Spinal cord (tissue), 10 donors: Measurements from ENCODE around the gene PSMC4. TPM values are rescaled to one million over a fixed set of nuclear protein-coding genes. Genes with fewer than 3 reads are reported as not detected.

Experiments
- DNase-seq, 6 donors: peaks; one replicate each; pipeline versions ENCODE4 v3.0.0 to v3.0.0-alpha.2; 2013 to 2015; ENCODE audit warnings: low spot score in 6 of 6, low read depth in 4 of 6
- H3K27ac ChIP-seq: one replicate; pipeline ENCODE4 v1.5.1; 2013; ENCODE audit warnings: low read depth, low read length, control low read depth
- H3K27me3 ChIP-seq: one replicate; pipeline ENCODE4 v1.6.1; 2013; ENCODE audit warnings: low read length; ENCODE audit not compliant: control insufficient read depth, insufficient read depth
- H3K36me3 ChIP-seq: one replicate; pipeline ENCODE4 v1.6.1; 2013; ENCODE audit warnings: low read length; ENCODE audit not compliant: control insufficient read depth, insufficient read depth
- H3K4me1 ChIP-seq: one replicate; pipeline ENCODE4 v1.6.1; 2013; ENCODE audit warnings: low read length; ENCODE audit not compliant: control insufficient read depth, insufficient read depth
- H3K4me3 ChIP-seq: one replicate; pipeline ENCODE4 v1.5.1; 2013; ENCODE audit warnings: low read depth, low read length, control low read depth
- H3K9me3 ChIP-seq: one replicate; pipeline ENCODE4 v1.6.1; 2013; ENCODE audit warnings: low read length; ENCODE audit not compliant: control insufficient read depth, insufficient read depth
- WGBS: methylation state at CpG from one replicate; pipeline ENCODE4 v1.1.5; 2013; ENCODE audit warnings: missing lambda C conversion rate; ENCODE audit not compliant: insufficient coverage; 5-methylcytosine and 5-hydroxymethylcytosine counted together
- polyA plus RNA-seq, 2 donors: library from polyadenylated mRNA; unstranded; fragments of 120-200 nt; gene quantifications; one replicate each; pipeline ENCODE4 v1.2.1, GENCODE V29; 2013; ENCODE audit not compliant: insufficient read length in 2 of 2
- total RNA-seq, 2 donors: library from RNA; depleted of rRNA in 1 of 2; stranded (reverse); fragments of 120-200 nt in 1 of 2; fragments of >200 nt in 1 of 2; gene quantifications; one replicate each; pipeline versions ENCODE4 v1.2.3 to v1.2.4, GENCODE V29; 2013 to 2014
- donor health status: healthy.

PSMC4 gene
- total and polyA plus RNA-seq, 4 donors, result 80.9 to 106 (median 97.1) TPM

DNA sequence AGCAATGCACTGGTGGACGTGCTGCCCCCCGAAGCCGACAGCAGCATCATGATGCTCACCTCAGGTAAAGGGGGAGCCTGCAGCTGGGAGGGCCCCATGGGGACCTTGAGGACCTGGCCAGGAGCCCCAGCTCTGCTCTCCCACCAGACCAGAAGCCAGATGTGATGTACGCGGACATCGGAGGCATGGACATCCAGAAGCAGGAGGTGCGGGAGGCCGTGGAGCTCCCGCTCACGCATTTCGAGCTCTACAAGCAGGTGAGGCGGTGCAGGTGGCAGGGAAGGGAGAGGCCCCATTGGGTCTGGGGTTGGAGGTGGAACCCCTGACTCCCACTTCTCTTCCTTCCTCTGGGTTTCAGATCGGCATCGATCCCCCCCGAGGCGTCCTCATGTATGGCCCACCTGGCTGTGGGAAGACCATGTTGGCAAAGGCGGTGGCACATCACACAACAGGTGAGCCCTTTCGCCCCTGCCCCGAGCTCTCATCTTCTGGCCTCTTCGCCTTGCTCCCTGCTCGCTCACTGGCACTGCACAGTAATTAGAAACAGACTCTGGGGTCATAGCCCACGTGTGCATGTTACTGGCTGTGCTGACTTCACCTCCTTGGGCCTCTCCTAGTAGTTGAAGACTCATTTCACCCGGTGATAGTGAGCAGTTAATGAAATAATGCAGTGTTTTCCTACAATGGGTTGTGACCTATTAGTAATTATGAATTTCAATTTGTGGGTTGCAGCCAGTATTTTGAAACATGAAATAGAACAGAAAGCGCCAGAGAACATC lies 3.6 kb downstream of the PSMC4 start:
- H3K4me3 ChIP-seq, result no peak overlapping the region
- H3K4me1 ChIP-seq, result peaks cover 13% of the 10 kb centered on the region
- H3K27me3 ChIP-seq, result no peaks in the 10 kb centered on the region
- WGBS, result 98% methylated on average over 17 of the region's 24 CpGs
- no peak overlapping the region for H3K27ac ChIP-seq
- no peak for DNase-seq
- H3K36me3 ChIP-seq, result peaks cover 54% of the 10 kb centered on the region
- H3K9me3 ChIP-seq, result no peaks in the 10 kb centered on the region

DNA sequence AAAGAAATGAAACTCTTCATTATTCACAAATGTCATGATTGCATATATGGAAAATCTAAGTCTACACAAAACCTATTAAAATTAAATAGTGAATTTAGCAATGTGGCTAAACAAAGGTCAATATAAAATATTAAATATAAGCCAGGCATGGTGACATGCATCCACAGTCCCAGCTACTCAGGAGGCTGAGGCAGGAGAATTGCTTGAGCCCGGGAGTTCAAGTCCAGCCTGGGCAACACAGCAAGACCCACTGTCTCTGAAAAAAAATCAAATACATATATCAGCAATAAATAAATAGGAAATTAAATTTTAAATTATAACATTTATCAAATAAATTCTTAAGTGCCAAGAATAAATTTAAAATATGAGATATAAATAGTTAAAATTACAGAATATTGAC lies 11.9 kb downstream of the PSMC4 start:
- H3K27ac ChIP-seq, result no peak overlapping the region
- no peak for DNase-seq
- no peak overlapping the region for H3K4me3 ChIP-seq
- H3K27me3 ChIP-seq, result no peaks in the 10 kb centered on the region
- no peaks in the 10 kb centered on the region for H3K4me1 ChIP-seq
- peaks cover 3% of the 10 kb centered on the region for H3K9me3 ChIP-seq
- H3K36me3 ChIP-seq, result peaks cover 40% of the 10 kb centered on the region
- no CpG with 5 or more reads among the region's 1 CpG for WGBS

DNA sequence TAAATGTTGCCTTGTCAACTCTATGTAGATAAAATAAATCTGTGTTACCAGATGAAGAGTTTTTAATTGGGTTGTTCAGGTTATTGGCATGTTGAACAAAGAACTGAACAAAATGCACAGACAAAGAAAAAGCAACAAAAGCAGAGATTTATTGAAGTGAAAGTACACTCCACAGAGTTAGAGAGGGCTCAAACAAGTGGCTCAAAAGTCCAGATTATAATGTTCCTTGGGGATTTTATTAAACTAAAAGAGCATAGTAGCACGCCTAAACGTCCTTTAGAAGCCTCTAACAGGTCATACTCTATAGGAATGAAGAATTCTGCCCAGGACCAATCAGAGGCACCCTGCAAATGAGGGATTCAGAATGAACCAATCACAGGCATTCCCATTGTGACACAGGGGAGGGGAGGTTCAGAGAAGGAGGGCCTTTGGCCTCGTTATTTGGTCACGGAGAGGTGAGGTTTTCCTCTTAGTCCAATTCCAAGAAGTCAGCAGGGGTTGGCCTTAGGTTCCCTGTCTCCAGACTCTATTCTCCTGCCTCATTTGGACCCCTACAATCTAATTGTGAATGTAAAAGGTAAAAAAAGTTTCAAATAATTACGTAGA lies 12.8 kb downstream of the PSMC4 start:
- no peak for DNase-seq
- H3K36me3 ChIP-seq, result peaks cover 31% of the 10 kb centered on the region
- no peak overlapping the region for H3K4me3 ChIP-seq
- no peaks in the 10 kb centered on the region for H3K4me1 ChIP-seq
- peaks cover 4% of the 10 kb centered on the region for H3K9me3 ChIP-seq
- no CpG with 5 or more reads among the region's 5 CpGs for WGBS
- no peak overlapping the region for H3K27ac ChIP-seq
- H3K27me3 ChIP-seq, result no peaks in the 10 kb centered on the region

DNA sequence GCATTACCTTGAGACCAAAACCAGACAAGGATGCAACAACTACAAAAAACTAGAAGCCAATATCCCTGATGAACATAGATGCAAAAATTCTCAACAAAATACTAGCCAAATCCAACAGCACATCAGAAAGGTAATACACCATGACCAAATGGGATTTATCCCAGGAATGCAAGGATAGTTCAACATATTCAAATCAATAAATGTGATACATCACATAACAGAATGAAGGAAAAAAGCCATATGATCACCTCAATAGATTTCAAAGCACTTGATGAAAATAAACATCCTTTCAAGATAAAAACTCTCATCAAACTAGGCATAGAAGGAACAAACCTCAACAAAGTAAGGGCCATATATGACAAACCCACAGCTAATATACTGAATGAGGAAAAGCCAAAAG lies 15.7 kb downstream of the PSMC4 start:
- Histone ChIP-seq H3K27ac (no peak overlapping the region), H3K27me3 (no peaks in the 10 kb centered on the region), H3K36me3 (peaks cover 4% of the 10 kb centered on the region), H3K4me3 (no peak overlapping the region), H3K9me3 (peaks cover 4% of the 10 kb centered on the region), H3K4me1 (no peaks in the 10 kb centered on the region)
- no peak for DNase-seq

DNA sequence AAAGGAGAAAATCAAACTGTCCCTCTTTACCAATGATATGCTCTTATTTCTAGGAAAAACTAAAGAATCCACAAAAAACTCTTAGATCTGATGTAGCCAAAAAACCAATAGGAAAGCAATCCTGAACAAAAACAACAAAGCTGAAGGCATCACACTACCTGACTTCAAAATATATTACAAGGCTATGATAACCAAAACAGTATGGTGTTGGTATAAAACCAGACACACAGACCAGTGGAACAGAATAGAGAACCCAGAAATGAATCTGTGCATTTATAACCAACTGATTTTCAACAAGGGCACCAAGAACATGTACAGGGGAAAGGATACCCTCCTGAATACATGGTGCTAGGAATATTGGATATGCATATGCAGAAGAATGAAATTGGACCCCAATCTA lies 16.2 kb downstream of the PSMC4 start:
- H3K9me3 ChIP-seq, result peaks cover 4% of the 10 kb centered on the region

DNA sequence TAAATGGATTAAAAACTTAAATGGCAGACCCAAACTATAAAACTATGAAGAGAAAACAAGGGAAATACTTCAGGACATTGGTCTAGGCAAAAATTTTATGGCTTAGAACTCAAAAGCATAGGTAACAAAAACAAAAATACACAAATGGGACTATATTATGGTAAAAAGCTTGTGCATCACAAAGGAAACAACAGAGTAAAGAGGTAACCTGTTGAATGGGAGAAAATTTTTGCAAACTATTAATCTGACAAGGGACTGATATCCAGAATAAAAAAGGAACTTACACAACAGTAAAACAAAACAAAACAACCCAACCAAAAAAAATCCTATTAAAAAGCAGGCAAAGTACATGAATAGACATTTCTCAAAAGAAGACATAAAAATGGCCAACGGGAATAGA lies 16.6 kb downstream of the PSMC4 start:
- Histone ChIP-seq H3K27ac (no peak overlapping the region), H3K36me3 (no peaks in the 10 kb centered on the region), H3K4me1 (no peaks in the 10 kb centered on the region), H3K4me3 (no peak overlapping the region), H3K9me3 (peaks cover 4% of the 10 kb centered on the region), H3K27me3 (no peaks in the 10 kb centered on the region)
- no CpG with 5 or more reads among the region's 1 CpG for WGBS
- DNase-seq, result no peak

More for the DNA sequence above, 16.2 kb downstream of the PSMC4 start:
- Histone ChIP-seq H3K27me3 (no peaks in the 10 kb centered on the region), H3K4me1 (no peaks in the 10 kb centered on the region), H3K4me3 (no peak overlapping the region), H3K27ac (no peak overlapping the region), H3K36me3 (no peaks in the 10 kb centered on the region)
- DNase-seq, result no peak

DNA sequence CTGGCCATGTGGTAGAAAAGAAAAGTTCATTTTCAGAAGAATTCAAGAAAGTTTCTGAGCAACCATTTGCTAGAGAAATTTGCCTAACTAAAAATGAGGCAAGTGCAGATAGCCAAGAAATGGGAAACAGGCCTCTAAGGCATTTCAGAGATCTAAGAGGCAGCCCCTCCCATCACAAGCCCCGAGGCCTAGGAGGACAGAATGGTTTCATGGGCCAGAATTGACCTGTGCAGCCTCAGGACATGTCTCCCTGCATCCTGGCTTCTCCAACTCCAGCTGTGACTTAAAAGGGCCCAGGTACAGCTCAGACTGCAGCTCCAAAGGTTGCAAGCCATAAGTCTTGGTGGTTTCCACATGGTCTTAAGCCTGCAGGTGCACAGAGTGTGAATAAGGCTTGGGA lies 22.6 kb downstream of the PSMC4 start:
- Histone ChIP-seq H3K27me3 (no peaks in the 10 kb centered on the region), H3K9me3 (peaks cover 3% of the 10 kb centered on the region), H3K27ac (no peak overlapping the region), H3K4me3 (no peak overlapping the region), H3K4me1 (peaks cover 3% of the 10 kb centered on the region), H3K36me3 (no peaks in the 10 kb centered on the region)
- 95% methylated on average over 1 of the region's 1 CpG for WGBS
- no peak for DNase-seq

DNA sequence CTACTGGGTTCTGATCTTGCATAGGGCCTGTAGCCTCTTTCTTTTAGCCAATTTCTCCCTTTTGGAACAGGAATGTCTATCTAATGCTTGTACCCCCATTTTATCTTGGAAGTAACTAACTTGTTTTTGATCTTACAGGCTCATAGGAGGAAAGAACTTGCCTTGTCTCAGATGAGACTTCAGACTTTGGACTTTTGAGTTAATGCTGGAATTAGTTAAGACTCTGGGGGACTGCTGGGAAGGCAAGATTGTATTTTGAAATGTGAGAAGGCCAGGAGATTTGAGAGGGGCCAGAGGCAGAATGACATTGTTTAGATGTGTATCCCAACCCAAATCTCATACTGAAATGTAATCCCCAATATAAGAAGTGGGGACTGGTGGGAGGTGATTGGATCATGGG lies 23.4 kb downstream of the PSMC4 start:
- Histone ChIP-seq H3K9me3 (peaks cover 3% of the 10 kb centered on the region), H3K27ac (no peak overlapping the region), H3K36me3 (no peaks in the 10 kb centered on the region), H3K4me1 (peaks cover 3% of the 10 kb centered on the region), H3K27me3 (no peaks in the 10 kb centered on the region), H3K4me3 (no peak overlapping the region)
- DNase-seq, result no peak

DNA sequence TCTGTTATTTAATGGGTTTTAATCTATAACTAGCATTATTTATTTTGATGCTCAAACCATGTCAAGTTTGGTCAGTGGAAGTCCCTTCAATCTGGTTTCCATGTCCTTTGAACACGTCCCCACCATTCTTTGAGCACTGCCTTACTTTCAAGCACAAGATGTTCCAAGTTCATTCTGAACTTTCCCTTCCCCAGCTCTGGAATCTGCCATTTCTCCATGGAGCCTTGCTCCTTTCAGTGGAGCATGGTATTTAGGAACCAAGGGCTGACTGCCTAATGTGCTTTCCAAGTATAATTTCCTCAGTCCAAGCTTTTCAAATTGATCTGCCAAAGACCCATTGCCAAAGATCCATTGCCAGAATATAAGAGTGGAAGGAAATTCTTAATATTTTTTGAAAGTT lies 24.8 kb downstream of the PSMC4 start:
- Histone ChIP-seq H3K27ac (no peak overlapping the region), H3K4me1 (peaks cover 3% of the 10 kb centered on the region), H3K27me3 (no peaks in the 10 kb centered on the region), H3K36me3 (no peaks in the 10 kb centered on the region), H3K9me3 (peaks cover 3% of the 10 kb centered on the region), H3K4me3 (peak overlapping the region; percentile 79)
- peak in 1 of 6 donors; percentile 40 for DNase-seq
- 43% methylated on average over 1 of the region's 1 CpG for WGBS

DNA sequence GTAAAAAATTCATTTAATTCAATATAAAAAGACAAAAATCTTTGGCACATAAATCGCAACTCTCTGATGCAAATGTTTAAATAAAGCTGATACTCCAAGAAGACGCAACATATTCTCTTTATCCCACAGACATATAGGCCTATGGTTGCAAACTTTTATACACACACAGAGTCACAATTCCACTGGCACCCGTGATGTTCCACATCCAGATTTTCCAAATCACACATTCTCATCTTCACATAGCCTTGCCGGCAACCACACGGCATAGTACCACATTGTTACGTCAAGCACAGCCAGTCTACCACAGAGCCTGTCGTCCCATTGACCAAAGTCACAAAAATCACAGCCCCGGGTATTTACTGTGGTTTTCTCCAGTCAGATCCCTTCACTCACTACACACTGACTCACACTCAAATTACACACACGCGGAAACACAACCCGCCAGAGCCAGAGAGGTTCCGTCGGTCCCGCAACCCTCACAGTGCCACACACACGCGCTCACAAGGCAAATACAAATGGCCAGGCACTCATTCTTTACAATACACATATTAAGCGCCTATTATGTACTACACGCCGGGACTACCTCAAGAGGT lies 25.3 kb downstream of the PSMC4 start:
- peaks cover 3% of the 10 kb centered on the region for H3K4me1 ChIP-seq
- peak overlapping the region; percentile 86 for H3K27ac ChIP-seq
- peak in 4 of 6 donors; percentile 15 to 82 (median 46) for DNase-seq
- H3K9me3 ChIP-seq, result peaks cover 3% of the 10 kb centered on the region
- H3K27me3 ChIP-seq, result no peaks in the 10 kb centered on the region
- H3K4me3 ChIP-seq, result peak overlapping the region; percentile 79
- 9% methylated on average over 19 of the region's 19 CpGs for WGBS
- H3K36me3 ChIP-seq, result no peaks in the 10 kb centered on the region
